ENCODE measurements around the gene RSKR.

Gene RSKR

DNA sequence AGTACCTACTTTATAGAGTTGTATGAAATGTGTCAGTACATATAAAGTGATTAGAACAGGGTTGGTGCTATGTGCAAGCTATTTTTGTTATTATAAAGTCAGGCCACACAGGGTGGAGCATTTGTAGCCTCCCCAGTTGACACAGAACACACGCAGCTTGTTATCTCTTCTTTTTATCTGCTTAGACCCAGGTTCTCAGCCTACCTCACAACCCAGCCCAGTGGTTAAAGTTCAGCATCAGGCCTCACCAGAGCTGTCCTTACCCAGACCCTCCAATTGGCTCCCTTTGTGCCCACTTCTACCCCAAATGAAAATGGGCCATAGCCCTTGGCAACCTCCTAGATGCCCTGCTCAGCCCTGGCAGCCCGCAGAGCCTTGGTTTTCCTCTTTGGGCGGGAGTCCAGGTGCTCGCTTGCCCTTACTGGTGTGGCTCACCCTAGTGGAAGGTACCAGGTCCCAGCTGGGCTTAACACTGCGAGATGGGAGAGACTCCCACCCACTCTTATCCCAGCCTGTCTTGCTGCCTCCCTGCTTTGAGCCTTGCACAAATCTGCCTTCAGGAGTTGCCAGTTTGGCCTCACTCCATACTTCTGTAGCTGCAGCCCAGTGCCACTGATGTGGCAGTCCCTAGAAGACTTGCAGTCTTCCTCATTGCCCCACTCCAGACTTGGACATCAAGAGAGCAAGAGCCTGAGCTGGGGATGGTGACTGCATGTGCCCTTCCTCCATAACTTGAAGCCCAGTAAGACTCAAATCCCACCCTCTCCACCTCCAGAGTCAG lies 41.5 kb downstream of the RSKR start:
- no peak for TF ChIP-seq TAF1 (IDR thresholded peaks at IDR 0.05; ENCODE audit: borderline replicate concordance, insufficient read depth, low read length)
- no peak for TF ChIP-seq SIN3A (IDR thresholded peaks at IDR 0.05; ENCODE audit: borderline replicate concordance, insufficient read depth, low read length)
- no peak for TF ChIP-seq POLR2AphosphoS5 (IDR thresholded peaks at IDR 0.05; ENCODE audit: low read depth, low read length)
- TF ChIP-seq, protein P1, sequence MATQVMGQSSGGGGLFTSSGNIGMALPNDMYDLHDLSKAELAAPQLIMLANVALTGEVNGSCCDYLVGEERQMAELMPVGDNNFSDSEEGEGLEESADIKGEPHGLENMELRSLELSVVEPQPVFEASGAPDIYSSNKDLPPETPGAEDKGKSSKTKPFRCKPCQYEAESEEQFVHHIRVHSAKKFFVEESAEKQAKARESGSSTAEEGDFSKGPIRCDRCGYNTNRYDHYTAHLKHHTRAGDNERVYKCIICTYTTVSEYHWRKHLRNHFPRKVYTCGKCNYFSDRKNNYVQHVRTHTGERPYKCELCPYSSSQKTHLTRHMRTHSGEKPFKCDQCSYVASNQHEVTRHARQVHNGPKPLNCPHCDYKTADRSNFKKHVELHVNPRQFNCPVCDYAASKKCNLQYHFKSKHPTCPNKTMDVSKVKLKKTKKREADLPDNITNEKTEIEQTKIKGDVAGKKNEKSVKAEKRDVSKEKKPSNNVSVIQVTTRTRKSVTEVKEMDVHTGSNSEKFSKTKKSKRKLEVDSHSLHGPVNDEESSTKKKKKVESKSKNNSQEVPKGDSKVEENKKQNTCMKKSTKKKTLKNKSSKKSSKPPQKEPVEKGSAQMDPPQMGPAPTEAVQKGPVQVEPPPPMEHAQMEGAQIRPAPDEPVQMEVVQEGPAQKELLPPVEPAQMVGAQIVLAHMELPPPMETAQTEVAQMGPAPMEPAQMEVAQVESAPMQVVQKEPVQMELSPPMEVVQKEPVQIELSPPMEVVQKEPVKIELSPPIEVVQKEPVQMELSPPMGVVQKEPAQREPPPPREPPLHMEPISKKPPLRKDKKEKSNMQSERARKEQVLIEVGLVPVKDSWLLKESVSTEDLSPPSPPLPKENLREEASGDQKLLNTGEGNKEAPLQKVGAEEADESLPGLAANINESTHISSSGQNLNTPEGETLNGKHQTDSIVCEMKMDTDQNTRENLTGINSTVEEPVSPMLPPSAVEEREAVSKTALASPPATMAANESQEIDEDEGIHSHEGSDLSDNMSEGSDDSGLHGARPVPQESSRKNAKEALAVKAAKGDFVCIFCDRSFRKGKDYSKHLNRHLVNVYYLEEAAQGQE (IDR thresholded peaks at IDR 0.05; ENCODE audit: insufficient read depth in 1 of 2, low read depth in 2 of 2, low read length in 2 of 2) = no peak
- TF ChIP-seq FOXP2 (optimal IDR thresholded peaks at IDR 0.05; ENCODE audit: borderline replicate concordance, extremely low read depth, extremely low read length, insufficient read depth) = no peak

DNA sequence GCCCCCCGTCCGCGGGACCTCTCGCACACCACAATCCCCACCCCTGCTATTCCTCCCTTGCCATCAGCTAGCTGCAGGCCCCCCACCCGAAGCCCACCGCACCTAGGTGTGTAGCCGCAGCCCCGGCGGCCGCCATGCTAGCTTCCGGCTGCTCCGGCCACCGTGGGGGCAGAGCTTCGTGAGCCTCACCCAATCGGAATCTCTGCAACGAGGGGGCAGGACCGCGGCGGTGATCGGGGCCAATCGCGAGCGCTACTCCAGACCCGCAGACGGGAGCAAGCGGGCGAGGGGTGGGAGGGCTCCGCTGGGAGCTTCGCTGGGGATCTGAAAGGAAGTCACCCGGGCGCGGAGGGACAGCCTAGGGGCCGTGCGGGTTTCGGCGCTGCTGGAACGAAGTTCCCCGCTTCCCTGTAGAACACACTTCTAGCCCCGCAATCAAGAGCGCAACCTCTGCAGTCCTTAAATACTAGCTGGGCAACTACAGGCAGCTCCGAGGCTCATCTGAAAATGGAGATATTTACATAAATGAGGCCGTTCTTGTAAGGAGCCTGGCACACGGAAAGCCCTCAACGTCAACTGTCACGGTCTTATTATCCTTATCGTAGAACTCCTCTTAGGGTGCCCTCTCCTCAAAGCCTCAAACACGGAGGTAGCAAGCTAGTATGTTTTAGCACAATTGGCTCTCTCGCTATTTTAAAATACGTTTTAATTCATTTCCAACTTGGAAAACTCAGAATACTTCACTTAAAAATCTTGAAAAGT lies 42.4 kb downstream of the RSKR start, which contains the start of gene PIGS:
Gene PIGS, minus strand, starts transcription at position 164 of the 762 bp plus-strand sequence. Its CDS starts 28 bp downstream, at position 136.
- TF ChIP-seq TAF1 (IDR thresholded peaks at IDR 0.05; ENCODE audit: borderline replicate concordance, insufficient read depth, low read length) (peak; percentile 78; the same call in 1 of the 2 replicates), POLR2AphosphoS5 (IDR thresholded peaks at IDR 0.05; ENCODE audit: low read depth, low read length) (peak; percentile 89), FOXP2 (optimal IDR thresholded peaks at IDR 0.05; ENCODE audit: borderline replicate concordance, extremely low read depth, extremely low read length, insufficient read depth) (peak; percentile 22), SIN3A (IDR thresholded peaks at IDR 0.05; ENCODE audit: borderline replicate concordance, insufficient read depth, low read length) (no peak)
- TF ChIP-seq, protein P1 (IDR thresholded peaks at IDR 0.05; ENCODE audit: insufficient read depth in 1 of 2, low read depth in 2 of 2, low read length in 2 of 2) = no peak

DNA sequence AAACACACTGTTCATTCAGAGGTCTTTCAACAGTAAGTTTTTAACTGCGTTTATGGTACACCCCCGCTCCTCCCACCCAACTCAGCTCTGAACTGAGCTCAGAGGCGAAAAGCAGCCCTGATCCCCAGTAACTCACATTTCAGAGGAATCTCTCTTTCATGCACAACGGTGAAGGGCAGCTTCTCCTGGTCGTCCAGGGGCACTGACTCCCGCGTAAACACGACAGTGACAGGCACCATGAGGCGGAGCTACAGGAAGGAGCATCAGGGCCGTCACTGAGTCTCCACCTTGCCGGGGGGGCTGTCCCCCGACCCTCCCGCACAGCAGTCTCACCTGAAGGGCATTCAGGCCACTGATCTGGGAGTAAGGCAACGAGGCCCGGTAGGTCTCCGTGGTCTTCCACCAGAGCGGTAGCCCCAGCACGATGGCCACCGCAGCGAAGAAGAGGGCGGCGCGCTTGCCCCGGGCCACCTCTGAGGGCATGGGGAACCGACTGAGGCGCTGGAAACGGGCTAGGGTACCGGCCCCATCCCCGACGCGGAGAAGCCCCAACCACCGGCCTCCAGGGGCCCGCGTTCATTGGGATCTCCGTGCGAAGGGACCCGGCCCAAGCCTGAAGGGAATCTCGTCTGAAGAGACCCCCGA lies 43.1 kb downstream of the RSKR start:
- no peak for TF ChIP-seq TAF1 (IDR thresholded peaks at IDR 0.05; ENCODE audit: borderline replicate concordance, insufficient read depth, low read length)
- peak; percentile 66 for TF ChIP-seq FOXP2 (optimal IDR thresholded peaks at IDR 0.05; ENCODE audit: borderline replicate concordance, extremely low read depth, extremely low read length, insufficient read depth)
- no peak for TF ChIP-seq POLR2AphosphoS5 (IDR thresholded peaks at IDR 0.05; ENCODE audit: low read depth, low read length)
- TF ChIP-seq SIN3A (IDR thresholded peaks at IDR 0.05; ENCODE audit: borderline replicate concordance, insufficient read depth, low read length) = peak; percentile 56; the same call in 1 of the 2 replicates

DNA sequence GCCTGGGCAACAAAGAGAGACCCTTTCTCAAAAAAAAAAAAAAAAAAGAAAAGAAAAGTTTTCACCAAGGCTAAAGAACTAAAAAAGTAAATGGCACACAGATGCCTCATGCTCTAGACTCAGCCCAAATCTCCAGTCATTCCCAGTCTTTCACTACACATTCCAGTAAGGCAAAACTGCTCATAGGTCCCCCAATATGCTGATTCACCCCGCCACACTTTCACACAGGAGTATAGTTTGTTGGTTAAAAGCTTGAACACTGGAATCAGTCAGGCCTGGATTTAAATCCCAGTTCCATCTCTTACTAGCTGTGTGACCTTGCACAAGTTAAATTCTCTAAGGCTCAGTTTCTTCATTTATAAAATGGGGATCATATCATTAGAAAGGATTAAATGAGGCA lies 44.5 kb downstream of the RSKR start:
- no peak for TF ChIP-seq POLR2AphosphoS5 (IDR thresholded peaks at IDR 0.05; ENCODE audit: low read depth, low read length)
- TF ChIP-seq, protein P1 (IDR thresholded peaks at IDR 0.05; ENCODE audit: insufficient read depth in 1 of 2, low read depth in 2 of 2, low read length in 2 of 2) = no peak
- no peak for TF ChIP-seq FOXP2 (optimal IDR thresholded peaks at IDR 0.05; ENCODE audit: borderline replicate concordance, extremely low read depth, extremely low read length, insufficient read depth)
- no peak for TF ChIP-seq TAF1 (IDR thresholded peaks at IDR 0.05; ENCODE audit: borderline replicate concordance, insufficient read depth, low read length)
- TF ChIP-seq SIN3A (IDR thresholded peaks at IDR 0.05; ENCODE audit: borderline replicate concordance, insufficient read depth, low read length) = no peak

DNA sequence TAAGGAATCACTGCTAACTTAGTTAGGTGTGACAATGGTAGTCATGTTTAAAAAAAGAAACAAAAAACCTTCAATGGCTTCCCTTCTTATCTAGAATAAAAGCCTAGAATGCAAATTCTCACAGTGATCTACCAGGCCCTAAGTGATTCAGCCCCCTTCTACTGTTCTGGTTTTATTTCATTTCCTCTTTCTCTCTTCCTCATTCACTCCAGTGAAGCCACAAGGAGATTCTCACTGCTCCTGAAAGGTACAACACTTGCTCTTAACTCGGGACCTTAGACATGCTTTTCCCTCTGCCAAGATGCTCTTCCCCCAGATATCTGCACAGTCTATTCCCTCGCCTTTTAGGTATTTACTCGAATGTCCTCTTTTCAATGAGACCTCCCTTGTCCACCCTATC lies 46.4 kb downstream of the RSKR start:
- TF ChIP-seq, protein P1 (IDR thresholded peaks at IDR 0.05; ENCODE audit: insufficient read depth in 1 of 2, low read depth in 2 of 2, low read length in 2 of 2) = no peak
- TF ChIP-seq POLR2AphosphoS5 (IDR thresholded peaks at IDR 0.05; ENCODE audit: low read depth, low read length) (no peak), FOXP2 (optimal IDR thresholded peaks at IDR 0.05; ENCODE audit: borderline replicate concordance, extremely low read depth, extremely low read length, insufficient read depth) (no peak), SIN3A (IDR thresholded peaks at IDR 0.05; ENCODE audit: borderline replicate concordance, insufficient read depth, low read length) (no peak), TAF1 (IDR thresholded peaks at IDR 0.05; ENCODE audit: borderline replicate concordance, insufficient read depth, low read length) (no peak)
